LHCN-M2 (cell line): Measurements from ENCODE around the gene FAM98C. TPM values are rescaled to one million over a fixed set of nuclear protein-coding genes. Genes with fewer than 3 reads are reported as not detected.
"Not testable (repeated sequence)": the region's sequence is repeated elsewhere in the genome, so short reads cannot be mapped to it uniquely, and the experiment has no call there.

Experiments used
- DNase-seq: peaks from one replicate; pipeline ENCODE4 v3.0.0-alpha.2; 2012; ENCODE audit warnings: low read depth
- polyA plus RNA-seq: library from polyadenylated mRNA; unstranded; fragments of >200 nt; gene quantifications from one replicate; pipeline ENCODE4 v1.2.1, GENCODE V29; 2012; ENCODE audit warnings: missing spikeins
- total RNA-seq: library from RNA; depleted of rRNA; stranded (reverse); fragments of >200 nt; gene quantifications from 2 replicates; pipeline ENCODE4 v1.2.3, GENCODE V29; 2014; rRNA removed

FAM98C gene
- total RNA-seq, result 21.2 TPM in 2 replicates
- 17.8 TPM for polyA plus RNA-seq

DNA sequence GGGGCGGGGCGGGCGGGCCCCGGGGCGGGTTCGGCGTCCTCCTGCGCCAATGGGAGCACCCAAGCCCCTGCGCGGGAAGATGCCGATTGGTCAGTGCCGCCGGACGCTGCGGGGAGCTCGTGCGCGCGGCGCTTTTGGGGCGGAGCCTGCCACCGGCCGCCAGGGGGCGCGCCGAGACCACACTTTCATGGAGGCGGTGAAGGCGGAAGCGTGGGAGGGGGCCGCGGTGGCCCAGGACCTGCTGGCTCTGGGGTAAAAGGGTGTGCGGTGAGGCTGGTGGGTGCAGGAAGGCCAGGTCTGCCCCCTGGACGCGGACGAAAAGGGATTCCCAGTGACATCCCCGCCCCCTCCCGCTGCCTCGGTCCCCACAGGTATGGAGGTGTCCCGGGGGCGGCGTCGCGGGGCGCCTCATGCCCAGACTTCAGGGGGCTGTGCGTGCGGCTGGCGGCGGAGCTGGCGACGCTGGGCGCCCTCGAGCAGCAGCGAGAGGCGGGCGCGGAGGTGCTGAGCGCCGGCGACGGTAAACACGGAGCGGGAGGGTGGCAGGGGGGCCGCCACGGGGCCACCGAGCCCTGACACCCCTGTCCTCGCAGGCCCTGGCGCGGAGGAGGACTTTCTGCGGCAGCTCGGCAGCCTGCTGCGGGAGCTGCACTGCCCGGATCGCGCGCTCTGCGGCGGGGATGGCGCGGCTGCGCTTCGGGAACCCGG is at the start of gene FAM98C:
Gene FAM98C, plus strand, starts transcription at position 127 of the 708 bp plus-strand sequence. Its CDS starts 61 bp downstream, at position 188.
- peak; percentile 94 for DNase-seq

DNA sequence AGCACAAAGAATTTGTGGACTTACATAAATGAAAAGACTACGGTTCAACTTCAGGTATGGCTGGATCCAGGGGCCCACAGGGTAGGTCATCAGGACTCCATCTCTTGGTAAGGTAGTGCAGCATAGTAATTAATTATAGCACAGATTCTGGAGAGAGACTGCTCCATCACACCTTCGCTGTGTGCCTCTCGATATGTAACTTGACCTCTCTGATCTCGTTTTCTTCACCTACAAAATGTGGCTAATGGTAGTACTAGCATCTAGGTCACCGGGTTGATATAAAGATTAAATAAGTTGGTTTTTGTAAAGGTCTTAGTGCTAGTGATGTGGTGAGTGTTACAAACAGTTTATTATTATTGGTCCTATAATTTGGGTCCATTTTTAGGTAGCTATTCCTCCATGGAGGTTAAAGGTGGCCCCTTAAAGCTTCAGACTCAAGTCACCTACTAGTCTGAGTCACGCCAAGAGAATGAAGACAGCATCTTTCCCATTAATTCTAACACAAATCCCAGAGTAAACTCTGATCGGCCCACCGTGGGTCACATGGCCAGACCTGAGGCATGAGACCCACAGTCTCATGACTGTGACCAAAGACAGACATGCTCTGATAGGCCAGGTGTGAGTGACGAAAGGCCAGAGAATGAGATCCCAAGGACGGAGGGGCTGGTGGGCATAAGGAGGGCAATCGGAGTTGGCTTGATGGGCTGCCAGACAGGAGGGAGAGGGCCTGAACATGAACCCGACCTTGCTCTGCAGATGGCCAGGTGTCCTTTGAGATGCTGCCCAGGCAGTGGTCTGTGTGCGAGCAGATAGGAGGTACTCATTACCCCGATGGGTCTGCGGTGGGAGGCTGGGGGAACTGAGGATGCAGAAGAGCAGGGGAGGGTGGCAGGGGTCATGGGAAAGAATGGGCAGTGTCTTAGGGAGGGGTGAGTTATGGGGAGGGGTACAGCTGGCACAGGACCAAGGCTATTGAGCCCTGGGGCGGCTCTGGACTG is 46.9 kb upstream of the FAM98C start:
- no peak for DNase-seq

DNA sequence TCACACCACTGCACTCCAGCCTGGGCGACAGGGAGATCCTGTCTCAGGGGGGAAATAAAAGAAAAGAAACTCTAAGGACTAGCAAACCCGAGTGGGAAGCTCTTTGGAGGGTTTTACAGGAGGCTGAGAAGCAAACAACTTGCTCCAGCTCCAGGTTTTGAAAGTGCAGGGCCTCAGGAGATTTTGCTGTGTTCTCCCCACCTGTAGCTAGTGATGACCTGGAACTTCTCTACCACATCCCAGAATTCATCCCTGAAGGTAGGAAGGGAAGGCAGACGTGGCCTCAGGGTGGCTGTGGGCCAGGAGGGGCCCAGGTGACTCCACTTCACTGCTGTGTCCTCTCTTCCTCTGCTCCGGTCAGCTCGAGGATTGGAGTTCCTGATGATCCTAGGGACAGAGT is 44.8 kb upstream of the FAM98C start:
- DNase-seq, result no peak

DNA sequence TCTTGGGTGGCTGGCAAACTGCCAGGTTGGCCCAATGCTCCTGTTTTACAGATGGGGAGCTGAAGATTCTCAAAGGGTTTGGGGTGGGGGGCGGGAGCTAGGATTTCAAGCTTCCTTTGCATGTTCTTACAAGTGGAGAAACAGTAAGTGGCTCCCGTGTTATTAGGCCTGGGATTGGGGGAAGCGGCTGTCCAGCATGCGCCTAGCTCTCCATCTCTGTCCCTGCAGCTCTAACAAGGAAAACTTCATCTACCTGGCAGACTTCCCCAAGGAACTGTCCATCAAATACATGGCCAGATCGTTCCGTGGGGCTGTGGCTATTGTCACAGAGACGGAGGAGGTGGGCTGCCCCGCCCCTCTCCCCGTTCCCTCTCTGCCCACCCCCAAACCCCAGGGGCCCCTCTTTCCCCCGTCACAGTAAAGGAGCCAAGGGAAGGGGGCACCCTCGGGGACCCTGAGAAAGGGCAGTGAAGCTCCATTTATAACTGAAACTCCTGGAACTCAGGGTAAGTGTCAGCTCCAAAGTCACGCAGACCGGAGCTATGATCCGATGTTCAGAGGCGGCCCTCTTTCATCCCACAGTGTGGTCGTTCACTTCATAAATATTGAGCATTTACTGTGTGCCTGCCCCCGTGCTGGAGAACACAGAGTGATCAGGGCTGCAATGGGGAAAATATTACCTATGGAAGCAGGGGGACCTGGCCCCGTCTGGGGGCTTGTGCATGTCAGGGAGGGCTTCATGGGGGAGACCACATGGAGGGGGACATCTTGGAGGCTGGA is 43.5 kb upstream of the FAM98C start:
- DNase-seq, result no peak

DNA sequence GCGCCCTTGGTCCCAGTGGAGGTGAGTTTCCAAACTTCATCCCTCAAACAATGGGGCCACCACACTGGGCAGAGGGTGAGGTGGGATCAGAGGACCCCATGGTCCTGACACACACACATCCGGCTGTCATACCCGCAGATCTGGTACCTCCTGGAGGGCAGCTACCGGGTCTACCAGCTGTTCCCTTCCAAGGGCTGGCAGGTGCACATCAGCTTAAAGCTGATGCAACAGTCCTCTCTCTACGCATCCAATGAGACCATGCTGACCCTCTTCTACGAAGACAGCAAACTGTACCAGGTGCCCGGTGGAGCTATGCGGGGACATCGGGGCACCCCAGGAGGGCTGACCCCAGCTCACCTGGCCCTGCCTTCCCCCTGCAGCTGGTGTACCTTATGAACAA is 42.5 kb upstream of the FAM98C start:
- no peak for DNase-seq

DNA sequence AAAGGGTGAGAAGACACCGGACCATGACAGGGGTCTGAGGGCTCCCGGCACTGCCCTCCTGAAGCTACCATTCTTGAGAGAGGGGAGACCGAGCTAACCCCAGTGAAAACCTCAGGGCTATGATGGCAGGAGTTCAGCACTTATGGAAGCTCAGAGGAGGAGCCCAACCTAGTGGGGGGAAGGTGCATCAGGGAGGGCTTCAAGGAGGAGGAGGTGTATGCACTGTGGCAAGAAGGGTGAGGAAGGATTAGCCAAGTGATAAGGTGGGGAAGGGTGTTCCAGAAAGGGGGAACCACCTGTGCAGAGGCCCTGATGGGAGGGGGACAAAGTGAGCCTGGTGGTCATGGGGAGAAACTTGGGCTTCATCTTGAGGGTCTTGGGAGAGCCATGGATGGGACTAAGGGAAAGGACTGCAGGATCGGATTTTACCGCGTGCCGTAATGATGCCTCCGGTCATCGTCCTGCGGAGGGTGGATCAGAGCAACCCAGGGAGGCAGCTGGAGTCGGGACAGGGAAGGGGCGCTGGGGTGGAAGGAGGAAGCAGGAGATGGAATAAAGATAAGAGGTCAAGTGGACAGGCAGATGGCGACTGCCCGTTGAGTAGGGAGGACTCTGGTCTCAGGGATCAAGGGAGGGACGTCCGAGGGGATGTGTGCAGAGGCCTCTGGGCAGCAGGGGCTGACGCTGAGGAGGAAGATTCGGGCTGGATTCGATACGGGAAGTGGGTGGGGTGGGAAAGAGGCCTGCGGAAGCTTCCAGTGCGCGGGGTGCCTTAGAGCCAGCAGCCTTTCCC is 41.9 kb upstream of the FAM98C start:
- no peak for DNase-seq

DNA sequence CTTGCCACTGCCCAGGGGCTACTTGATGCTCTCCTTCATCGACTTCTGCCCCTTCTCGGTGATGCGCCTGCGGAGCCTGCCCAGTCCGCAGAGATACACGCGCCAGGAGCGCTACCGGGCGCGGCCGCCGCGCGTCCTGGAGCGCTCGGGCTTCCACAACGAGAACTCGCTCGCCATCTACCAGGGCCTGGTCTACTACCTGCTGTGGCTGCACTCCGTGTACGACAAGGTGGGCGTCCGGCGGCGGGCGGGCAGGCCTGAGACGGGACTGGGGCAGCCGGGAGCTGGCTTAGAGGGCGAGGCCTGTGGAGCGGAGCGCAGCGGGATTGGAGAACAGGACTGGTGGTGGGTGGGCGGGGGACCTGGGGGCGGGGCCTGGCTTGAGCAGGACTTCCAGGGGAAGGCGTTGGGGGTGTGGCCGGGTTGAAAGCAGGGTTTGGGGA is 41.2 kb upstream of the FAM98C start:
- DNase-seq, result peak; percentile 51

DNA sequence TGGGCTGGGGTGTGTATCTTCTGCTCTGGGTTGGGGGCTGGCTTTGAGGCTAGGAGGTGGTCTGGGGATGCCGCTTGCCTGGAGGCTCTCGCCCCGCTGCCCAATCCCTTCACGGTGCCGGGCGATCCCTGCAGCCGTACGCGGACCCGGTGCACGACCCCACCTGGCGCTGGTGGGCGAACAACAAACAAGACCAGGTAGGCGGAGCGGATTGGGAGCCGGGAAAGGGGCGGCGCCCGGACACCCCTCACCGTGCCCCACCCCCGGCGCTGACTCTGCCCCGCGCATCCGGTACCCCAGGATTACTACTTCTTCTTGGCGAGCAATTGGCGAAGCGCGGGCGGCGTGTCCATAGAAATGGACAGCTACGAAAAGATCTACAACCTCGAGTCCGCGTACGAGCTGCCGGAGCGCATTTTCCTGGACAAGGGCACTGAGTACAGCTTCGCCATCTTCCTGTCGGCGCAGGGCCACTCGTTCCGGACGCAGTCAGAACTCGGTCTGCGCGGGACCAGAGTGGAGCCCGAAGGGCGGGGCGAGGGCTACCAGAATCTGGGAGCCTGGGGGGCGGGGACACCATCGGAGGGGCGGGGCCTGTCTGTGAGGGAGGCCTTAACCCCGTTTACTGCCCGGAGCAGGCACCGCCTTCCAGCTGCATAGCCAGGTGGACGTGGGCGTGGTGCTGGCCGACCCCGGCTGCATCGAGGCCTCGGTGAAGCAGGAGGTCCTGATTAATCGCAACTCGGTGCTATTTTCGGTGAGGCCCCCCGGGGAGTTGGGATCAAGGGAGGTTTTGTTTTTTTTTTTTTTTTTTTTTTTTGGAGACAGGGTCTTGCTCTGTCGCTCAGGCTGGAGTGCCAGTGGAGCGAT is 40.6 kb upstream of the FAM98C start:
- DNase-seq, result peak; percentile 52

DNA sequence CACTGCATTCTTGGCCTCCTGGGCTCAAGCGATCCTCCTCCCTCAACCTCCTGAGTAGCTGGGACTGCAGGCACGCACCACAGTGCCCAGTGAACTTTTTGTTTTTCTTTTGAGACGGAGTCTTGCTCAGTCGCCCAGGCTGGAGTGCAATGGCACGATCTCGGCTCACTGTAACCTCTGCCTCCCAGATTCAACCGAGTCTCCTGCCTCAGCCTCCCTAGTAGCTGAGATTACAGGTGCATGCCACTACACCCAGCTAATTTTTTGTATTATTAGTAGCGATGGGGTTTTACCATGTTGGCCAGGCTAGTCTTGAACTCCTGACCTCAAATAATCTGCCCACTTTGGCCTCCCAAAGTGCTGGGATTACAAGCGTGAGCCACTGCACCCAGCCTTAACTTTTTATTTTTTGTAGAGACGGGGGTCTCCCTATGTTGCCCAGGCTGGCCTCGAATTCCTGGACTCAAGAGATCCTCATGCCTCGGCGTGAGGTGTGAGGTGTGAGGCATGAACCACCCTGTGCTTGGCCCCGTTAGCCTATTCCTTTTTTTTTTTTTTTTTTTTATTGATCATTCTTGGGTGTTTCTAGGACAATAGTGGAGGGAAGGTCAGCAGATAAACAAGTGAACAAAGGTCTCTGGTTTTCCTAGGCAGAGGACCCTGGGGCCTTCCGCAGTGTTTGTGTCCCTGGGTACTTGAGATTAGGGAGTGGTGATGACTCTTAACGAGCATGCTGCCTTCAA is 39.8 kb upstream of the FAM98C start:
- not testable (repeated sequence) for DNase-seq

DNA sequence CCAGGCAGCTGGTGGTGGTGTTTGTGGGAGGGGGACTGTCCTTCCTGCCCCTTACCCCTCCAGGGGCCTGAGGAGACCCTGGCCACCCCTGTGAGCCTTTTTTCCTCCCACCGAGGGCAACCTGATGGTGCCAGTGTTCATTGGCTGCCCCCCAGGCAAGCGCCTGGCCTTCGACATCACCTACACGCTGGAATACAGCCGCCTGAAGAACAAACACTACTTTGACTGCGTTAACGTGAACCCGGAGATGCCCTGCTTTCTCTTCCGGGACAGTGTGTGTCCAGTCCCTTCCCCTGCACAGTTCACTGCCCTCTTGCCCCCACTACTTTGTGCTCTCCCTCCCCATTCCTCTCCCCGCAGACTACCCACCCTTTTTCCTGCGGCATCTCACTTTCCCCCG is 35.9 kb upstream of the FAM98C start:
- DNase-seq, result no peak

DNA sequence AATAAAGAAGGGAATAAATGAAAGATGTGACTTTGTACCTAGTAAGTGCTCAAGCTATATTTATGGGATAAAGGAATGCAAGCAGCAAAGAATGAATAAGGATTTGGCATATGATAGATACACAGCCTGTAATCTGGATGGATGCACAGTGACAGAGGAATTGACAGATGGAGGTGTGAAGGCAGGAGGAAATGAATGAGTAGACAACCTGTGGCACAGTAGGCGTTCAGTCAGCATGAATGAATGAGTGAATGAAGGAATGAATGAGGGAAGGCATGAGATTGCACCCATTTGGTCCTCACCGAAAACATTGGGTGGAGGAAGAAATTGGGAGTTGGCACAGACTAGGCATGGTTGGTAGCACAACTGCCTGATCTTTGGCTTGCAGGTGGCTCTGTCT is 33.3 kb upstream of the FAM98C start:
- DNase-seq, result no peak

DNA sequence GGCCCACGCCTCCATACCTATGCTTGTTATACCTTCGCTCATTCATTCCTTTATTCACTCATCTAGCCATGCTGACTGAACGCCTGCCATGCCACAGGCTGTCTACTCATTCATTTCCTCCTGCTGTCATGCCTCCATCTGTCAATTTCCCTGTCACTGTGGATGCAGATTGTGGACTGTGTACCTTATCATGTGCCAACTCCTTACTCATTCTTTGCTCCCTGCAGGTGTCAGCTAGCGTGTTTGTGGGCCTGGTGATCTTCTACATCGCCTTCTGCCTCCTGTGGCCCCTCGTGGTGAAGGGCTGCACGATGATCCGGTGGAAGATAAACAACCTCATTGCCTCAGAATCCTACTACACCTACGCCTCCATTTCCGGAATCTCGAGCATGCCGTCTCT is 32.6 kb upstream of the FAM98C start:
- DNase-seq, result no peak

DNA sequence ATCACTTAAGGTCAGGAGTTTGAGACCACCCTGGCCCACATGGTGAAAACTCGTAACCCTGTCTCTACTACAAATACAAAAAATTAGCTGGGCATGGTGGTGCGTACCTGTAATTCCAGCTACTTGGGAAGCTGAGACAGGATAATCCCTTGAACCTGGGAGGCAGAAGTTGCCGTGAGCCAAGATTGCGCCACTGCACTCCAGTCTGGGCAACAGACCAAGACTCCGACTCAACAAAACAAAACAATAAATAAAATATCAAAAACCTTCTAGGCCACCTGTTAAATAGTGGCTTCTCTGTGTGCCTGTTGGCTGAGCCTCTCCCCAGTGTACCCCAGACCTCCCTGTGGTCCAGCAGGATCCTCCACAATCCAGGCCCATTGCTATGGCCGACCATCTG is 31.8 kb upstream of the FAM98C start:
- peak; percentile 27 for DNase-seq

DNA sequence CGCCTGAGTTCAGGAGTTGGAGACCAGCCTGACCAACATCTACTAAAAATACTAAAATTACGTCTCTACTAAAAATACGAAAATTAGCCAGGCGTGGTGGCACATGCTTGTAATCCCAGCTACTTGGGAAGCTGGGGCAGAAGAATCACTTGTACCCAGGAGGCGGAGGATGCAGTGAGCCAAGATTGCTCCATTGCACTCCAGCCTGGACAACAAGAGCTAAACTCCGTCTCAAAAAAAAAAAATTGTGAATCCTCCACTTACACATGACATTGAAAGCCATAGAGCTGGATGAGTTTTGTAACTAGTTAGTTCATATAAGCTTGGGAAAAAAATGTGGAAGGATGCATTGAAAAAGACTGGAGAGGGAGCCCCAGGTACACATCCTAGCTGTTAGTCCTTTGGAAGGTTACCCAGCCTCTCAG is 29.0 kb upstream of the FAM98C start:
- DNase-seq, result no peak

DNA sequence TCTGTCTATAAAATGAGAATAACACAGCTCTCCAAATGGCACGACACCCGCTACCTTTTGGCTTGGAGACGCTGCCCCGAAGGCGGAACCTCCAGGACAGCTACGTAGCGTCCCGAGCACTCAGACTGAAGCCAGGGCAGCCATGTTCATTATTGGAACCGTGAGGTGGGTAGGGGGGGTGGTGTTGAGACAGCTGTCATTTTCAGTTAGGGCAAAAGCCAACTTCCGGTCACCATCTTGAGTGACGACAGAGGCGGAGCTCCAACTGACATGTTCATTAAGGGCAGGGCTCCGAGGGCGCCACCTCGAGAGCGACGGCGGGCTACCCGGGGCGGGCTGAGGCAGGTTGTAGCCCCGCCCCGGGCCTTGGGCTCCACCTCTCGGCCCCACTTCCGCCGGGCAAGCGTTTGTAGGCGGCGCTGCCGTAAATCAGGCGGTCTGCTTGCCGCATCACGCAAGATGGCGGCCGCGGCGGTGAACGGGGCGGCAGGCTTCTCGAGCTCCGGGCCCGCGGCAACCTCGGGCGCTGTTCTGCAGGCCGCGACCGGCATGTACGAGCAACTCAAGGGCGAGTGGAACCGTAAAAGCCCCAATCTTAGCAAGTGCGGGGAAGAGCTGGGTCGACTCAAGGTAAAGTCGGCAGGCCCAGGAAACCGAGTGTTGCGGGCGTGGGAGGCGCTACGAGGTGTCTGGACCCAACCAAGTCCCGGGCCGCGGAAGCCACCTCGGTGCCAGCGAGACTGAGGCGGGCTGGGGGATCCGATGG is 28.4 kb upstream of the FAM98C start, which contains the start of gene PSMD8:
Gene PSMD8, plus strand, starts transcription at position 240 of the 766 bp plus-strand sequence. Its CDS starts 31 bp downstream, at position 271.
- DNase-seq, result peak; percentile 99

DNA sequence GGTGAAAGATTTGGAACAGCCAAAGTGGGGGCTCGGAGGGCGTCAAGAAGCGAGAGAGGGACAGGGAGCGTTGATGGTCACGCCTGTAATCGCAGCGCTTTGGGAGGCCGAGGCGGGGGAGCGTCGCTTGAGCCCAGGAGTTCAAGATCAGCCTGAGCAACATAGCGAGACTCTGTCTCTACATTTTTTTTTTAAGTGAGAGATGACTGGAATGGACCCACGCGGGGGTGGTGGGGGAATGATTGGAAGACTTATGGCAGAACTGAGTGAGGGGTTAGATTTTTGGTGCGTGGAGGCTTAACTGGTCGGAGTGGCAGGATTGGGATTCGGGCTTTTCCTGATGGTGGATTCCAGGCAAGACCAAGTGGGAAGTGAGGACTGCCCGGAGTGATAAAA is 27.8 kb upstream of the FAM98C start:
- no peak for DNase-seq

DNA sequence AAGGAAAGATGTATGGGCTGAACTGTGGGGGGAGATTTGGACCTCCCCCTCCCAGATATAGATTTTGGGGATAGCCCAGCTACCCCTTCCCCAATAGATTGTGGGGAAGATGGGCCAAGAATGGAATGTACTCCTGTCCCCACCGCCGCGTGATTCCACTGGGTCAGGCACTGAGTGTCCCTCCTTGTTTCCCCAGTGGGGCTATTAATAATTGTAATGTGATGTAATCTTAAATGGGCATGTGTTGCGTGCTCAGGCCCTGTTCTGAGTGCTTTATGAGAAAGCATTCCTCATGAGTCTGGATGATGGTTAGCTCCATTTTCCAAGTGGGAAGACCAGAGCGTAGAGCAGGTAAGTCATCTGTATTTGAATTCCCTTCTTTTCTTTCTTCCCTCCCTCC is 27.1 kb upstream of the FAM98C start:
- peak; percentile 63 for DNase-seq

DNA sequence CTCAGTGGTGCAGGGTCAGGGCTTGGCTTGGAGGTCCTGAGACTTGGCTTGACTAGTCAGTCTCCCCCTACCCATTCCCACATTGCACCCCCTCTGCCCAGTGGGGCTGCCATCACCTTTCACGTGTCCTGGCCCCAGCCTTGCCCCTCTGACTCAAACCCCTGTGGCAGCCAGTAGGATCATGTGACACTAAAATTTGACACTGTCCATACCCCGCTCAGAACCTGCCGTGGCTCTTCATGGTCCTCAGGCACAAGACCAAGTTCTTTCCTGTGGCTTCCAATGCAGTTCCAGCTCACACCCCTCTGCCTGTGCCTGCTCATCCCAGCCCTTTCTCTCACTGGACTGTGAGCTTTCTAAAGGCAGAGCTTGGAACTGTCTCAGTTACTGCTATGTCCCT is 26.3 kb upstream of the FAM98C start:
- no peak for DNase-seq
